Testis (tissue), 2 donors: Measurements from ENCODE around the gene P4HTM.

ENCODE experiments used
- POLR2A ChIP-seq: fragments of 450-650 bp; IDR thresholded peaks from one replicate; pipeline ENCODE4 v1.6.1; 2017; ENCODE audit warnings: antibody characterized with exemption, mild to moderate bottlenecking, moderate library complexity
- TF ChIP-seq, protein P1 (sequence below), 3 experiments: fragments of 450-650 bp in 2 of 3; fragments of 200-600 bp in 1 of 3; sonication (generic) in 1 of 3; IDR thresholded peaks; one replicate each; pipeline ENCODE4 v1.5.1; 2016 to 2019; ENCODE audit warnings: antibody characterized with exemption in 3 of 3, mild to moderate bottlenecking in 2 of 3, moderate library complexity in 1 of 3

DNA sequence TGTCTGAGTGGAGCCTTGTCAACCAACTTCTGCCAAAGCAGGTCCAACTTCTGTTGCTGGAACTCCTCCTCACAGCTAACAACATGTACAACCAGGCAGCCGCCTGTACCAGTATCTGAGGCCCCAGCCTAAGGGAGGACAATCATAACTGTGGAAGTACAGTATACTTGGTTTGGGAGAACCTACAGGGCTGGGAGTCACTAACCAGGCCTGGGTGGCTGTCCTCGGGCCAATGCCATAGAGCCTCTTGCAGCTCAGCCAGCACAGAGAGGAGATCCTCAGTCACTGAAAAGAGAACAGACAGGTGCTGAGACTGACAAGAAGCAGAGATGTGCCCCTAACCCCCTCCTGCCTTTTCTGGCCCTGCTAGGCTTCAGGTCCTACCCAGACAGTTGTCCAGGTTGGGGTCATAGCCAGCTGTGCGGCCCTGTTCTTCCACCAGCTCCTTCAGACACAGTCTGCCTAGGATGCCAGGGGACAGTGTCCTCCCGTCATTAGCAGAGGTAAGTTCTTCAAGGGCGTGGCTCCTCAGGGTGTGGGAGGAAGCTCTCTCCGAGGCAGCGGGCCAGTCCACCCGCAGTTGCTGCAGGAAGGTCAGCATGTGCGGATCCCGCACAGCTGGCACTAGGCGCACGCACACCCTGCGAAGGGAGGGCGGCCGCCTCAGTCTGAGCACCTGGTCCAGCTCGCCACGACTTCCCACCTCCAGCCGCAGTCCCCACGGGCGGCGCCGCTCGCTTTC is 27.4 kb downstream of the P4HTM start:
- TF ChIP-seq, protein P1, sequence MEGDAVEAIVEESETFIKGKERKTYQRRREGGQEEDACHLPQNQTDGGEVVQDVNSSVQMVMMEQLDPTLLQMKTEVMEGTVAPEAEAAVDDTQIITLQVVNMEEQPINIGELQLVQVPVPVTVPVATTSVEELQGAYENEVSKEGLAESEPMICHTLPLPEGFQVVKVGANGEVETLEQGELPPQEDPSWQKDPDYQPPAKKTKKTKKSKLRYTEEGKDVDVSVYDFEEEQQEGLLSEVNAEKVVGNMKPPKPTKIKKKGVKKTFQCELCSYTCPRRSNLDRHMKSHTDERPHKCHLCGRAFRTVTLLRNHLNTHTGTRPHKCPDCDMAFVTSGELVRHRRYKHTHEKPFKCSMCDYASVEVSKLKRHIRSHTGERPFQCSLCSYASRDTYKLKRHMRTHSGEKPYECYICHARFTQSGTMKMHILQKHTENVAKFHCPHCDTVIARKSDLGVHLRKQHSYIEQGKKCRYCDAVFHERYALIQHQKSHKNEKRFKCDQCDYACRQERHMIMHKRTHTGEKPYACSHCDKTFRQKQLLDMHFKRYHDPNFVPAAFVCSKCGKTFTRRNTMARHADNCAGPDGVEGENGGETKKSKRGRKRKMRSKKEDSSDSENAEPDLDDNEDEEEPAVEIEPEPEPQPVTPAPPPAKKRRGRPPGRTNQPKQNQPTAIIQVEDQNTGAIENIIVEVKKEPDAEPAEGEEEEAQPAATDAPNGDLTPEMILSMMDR (IDR thresholded peaks at IDR 0.05): no peak
- TF ChIP-seq POLR2A: no peak
